Measurements from ENCODE around the gene RNF169. TPM values are rescaled to one million over a fixed set of nuclear protein-coding genes. Genes with fewer than 3 reads are reported as not detected.

RNF169 gene
- total RNA-seq, 1 experiment from 2014 or later, result 13.0 TPM

DNA sequence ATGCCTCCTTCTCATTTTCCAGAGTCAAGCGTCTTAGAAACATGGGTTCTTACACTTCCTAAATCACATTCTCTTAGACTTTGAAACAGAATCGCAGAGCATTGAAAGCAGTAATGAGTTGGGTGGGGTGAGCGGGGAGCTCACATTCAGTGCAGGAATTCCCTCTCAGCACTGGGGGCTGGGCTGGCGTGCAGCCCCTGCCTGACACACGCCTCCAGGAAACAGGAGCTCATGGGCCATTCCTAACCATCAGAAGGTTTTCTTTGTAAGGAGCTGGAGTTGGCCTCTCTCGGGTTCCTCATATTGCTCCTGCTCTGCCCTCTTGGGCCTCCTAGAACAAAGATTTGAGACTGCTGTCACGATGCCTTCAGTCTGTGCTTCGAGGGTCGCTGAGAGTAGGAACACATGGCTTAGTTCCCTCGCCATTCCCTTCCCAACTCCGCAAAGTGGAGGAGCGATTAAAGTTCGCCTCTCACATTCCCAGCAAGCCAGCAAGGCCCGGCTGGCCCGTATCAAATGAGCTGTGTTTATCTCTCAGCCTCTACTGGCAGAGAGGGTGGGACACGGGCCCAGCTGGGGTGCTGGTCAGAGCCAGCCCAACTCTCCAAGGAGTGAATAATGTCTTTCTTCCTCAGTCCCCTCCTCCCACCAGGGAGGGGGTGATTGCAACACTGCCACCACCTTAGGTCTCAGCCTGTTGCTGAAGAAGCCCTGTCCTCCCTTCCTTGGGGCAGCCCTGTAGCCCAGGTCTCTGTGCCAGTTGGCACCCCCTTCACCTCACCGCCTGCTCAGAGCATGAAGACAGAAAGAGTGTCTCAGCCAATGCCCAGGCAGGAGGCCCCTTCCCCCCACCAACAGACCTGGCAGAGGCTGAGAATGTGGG lies 27.8 kb upstream of the RNF169 start:
- no peak overlapping the region for H2AK5ac ChIP-seq (ENCODE audit: insufficient read length, low read length)
- H2AFZ ChIP-seq (ENCODE audit: low read length), result no peak overlapping the region
- H3K14ac ChIP-seq (ENCODE audit: insufficient read depth, low read length), result no peak overlapping the region
- no peak overlapping the region for H2BK15ac ChIP-seq (ENCODE audit: low read depth, low read length)
- Mint-ChIP-seq H3K36me3 (ENCODE audit: insufficient read depth in 1 of 3, low read depth in 3 of 3) (no peaks in the 10 kb centered on the region), H3K4me1 (peaks cover 14 to 27% of the 10 kb centered on the region in 2 experiments), H3K27me3 (ENCODE audit: low read depth) (peaks cover 36% of the 10 kb centered on the region), H3K4me3 (no peak overlapping the region), H3K27ac (no peak overlapping the region), H3K9me3 (no peaks in the 10 kb centered on the region)
- H4K5ac ChIP-seq (ENCODE audit: insufficient read length, low read depth, low read length), result no peak overlapping the region
- no peak overlapping the region for H3K23ac ChIP-seq (ENCODE audit: insufficient read length, low read depth, low read length)
- no peak for DNase-seq
- H4K91ac ChIP-seq (ENCODE audit: insufficient read length, low read depth, low read length), result no peak overlapping the region
- no peak overlapping the region for H2BK5ac ChIP-seq (ENCODE audit: insufficient read length, low read length)
- H3K27me3 ChIP-seq (ENCODE audit: insufficient read depth, low read length), result no peaks in the 10 kb centered on the region; the same call in 1 of the 2 replicates
- no peaks in the 10 kb centered on the region for H4K20me1 ChIP-seq (ENCODE audit: control insufficient read depth, insufficient read depth, insufficient read length)
- no peak overlapping the region for H3K4ac ChIP-seq (ENCODE audit: low read depth, low read length)
- no peak overlapping the region for H3T11ph ChIP-seq (ENCODE audit: low read length)
- no peaks in the 10 kb centered on the region for H3K79me2 ChIP-seq (ENCODE audit: insufficient read depth, low read length)
- H2BK120ac ChIP-seq (ENCODE audit: low read depth, low read length, poor library complexity, severe bottlenecking), result no peak overlapping the region
- no CpG with 5 or more reads among the region's 17 CpGs for WGBS (ENCODE audit: extremely low coverage, insufficient read length, low lambda C conversion rate)
- no peaks in the 10 kb centered on the region for H3K9me3 ChIP-seq (ENCODE audit: control insufficient read depth, low read depth, low read length)
- H3K79me1 ChIP-seq (ENCODE audit: insufficient read depth, low read depth, low read length, poor library complexity, severe bottlenecking), result no peaks in the 10 kb centered on the region
- peaks cover 3% of the 10 kb centered on the region; the same call in 1 of the 2 replicates for H3K4me1 ChIP-seq (ENCODE audit: insufficient read depth, low read length)
- no peak overlapping the region for H2BK12ac ChIP-seq (ENCODE audit: insufficient read length, low read depth, low read length)
- no peak overlapping the region for H3K56ac ChIP-seq (ENCODE audit: insufficient read length, low read depth, low read length)
- no peak overlapping the region for H3K18ac ChIP-seq (ENCODE audit: insufficient read length, low read depth, low read length)
- H2BK20ac ChIP-seq (ENCODE audit: low read depth, low read length, poor library complexity, severe bottlenecking), result no peak overlapping the region
- H3K9ac ChIP-seq (ENCODE audit: extremely low read depth, insufficient read length, low read length), result no peak overlapping the region
- TF ChIP-seq, protein P1, sequence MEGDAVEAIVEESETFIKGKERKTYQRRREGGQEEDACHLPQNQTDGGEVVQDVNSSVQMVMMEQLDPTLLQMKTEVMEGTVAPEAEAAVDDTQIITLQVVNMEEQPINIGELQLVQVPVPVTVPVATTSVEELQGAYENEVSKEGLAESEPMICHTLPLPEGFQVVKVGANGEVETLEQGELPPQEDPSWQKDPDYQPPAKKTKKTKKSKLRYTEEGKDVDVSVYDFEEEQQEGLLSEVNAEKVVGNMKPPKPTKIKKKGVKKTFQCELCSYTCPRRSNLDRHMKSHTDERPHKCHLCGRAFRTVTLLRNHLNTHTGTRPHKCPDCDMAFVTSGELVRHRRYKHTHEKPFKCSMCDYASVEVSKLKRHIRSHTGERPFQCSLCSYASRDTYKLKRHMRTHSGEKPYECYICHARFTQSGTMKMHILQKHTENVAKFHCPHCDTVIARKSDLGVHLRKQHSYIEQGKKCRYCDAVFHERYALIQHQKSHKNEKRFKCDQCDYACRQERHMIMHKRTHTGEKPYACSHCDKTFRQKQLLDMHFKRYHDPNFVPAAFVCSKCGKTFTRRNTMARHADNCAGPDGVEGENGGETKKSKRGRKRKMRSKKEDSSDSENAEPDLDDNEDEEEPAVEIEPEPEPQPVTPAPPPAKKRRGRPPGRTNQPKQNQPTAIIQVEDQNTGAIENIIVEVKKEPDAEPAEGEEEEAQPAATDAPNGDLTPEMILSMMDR (conservative IDR thresholded peaks at IDR 0.05), result no peak
- no peak overlapping the region for H4K8ac ChIP-seq (replicated peaks; ENCODE audit: insufficient read length, low read depth, low read length)
- H3K27ac ChIP-seq (ENCODE audit: insufficient read length, low read depth, low read length), result no peak overlapping the region
- no peak overlapping the region for H3K4me2 ChIP-seq (ENCODE audit: insufficient read depth, insufficient read length, low read length)
- no peaks in the 10 kb centered on the region for H3K23me2 ChIP-seq (ENCODE audit: insufficient read length, low read depth, low read length, poor library complexity, severe bottlenecking)

Data from H9 (cell line).